ENCODE data around the gene CTNNBL1. TPM values are rescaled to one million over a fixed set of nuclear protein-coding genes. Genes with fewer than 3 reads are reported as not detected.
"Not testable (repeated sequence)": the region's sequence is repeated elsewhere in the genome, so short reads cannot be mapped to it uniquely, and the experiment has no call there.

Gene CTNNBL1
- total and polyA plus RNA-seq, 4 donors = 27.7 to 41.9 (median 38.2) TPM

GRCh38 chr20:37657924-37658804 is 35.7 kb upstream of the CTNNBL1 start:
- no peak overlapping the region for H3K27ac ChIP-seq (ENCODE audit: low read depth, low read length)
- no peaks in the 10 kb centered on the region for H3K9me3 ChIP-seq (ENCODE audit: control insufficient read depth, insufficient read depth, low read length)
- H3K27me3 ChIP-seq (ENCODE audit: control insufficient read depth, insufficient read depth, low read length) = no peaks in the 10 kb centered on the region
- H3K36me3 ChIP-seq (ENCODE audit: control insufficient read depth, insufficient read depth, low read length) = no peaks in the 10 kb centered on the region
- H3K4me3 ChIP-seq (ENCODE audit: low read depth, low read length) = no peak overlapping the region
- no peaks in the 10 kb centered on the region for H3K4me1 ChIP-seq (ENCODE audit: control insufficient read depth, insufficient read depth, low read length)
- WGBS (ENCODE audit: insufficient coverage) = 100% methylated on average over 1 of the region's 6 CpGs
- DNase-seq (ENCODE audit: low read depth in 4 of 6, low spot score in 6 of 6) = no peak

DNA sequence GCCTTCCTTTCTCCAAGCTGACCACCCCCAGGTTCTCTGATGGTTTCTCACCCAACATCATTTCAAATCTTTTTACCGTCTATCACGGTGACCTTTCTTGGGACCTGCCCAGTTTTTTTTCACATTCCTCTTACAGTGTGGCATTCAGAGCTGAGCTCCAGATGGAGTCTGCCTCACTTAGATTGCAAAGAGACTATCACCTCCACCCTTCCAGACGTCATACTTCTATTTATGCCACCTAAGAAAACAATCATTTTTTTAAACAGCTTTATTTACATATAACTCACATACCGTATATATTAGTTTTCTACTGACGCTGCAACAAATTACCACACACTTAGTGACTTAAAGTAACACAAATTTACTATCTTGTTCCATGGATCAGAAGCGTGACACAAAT is 32.3 kb upstream of the CTNNBL1 start:
- H3K27me3 ChIP-seq (ENCODE audit: control insufficient read depth, insufficient read depth, low read length) = no peaks in the 10 kb centered on the region
- no peaks in the 10 kb centered on the region for H3K4me1 ChIP-seq (ENCODE audit: control insufficient read depth, insufficient read depth, low read length)
- DNase-seq (ENCODE audit: low read depth in 4 of 6, low spot score in 6 of 6) = no peak
- no peak overlapping the region for H3K4me3 ChIP-seq (ENCODE audit: low read depth, low read length)
- 86% methylated on average over 4 of the region's 6 CpGs for WGBS (ENCODE audit: insufficient coverage)
- H3K36me3 ChIP-seq (ENCODE audit: control insufficient read depth, insufficient read depth, low read length) = no peaks in the 10 kb centered on the region
- no peak overlapping the region for H3K27ac ChIP-seq (ENCODE audit: low read depth, low read length)
- peaks cover 2% of the 10 kb centered on the region for H3K9me3 ChIP-seq (ENCODE audit: control insufficient read depth, insufficient read depth, low read length)

- no peak for DNase-seq (ENCODE audit: low read depth in 4 of 6, low spot score in 6 of 6)
- Histone ChIP-seq H3K4me1 (ENCODE audit: control insufficient read depth, insufficient read depth, low read length) (no peaks in the 10 kb centered on the region), H3K4me3 (ENCODE audit: low read depth, low read length) (no peak overlapping the region), H3K27me3 (ENCODE audit: control insufficient read depth, insufficient read depth, low read length) (no peaks in the 10 kb centered on the region), H3K9me3 (ENCODE audit: control insufficient read depth, insufficient read depth, low read length) (peaks cover 2% of the 10 kb centered on the region), H3K36me3 (ENCODE audit: control insufficient read depth, insufficient read depth, low read length) (no peaks in the 10 kb centered on the region), H3K27ac (ENCODE audit: low read depth, low read length) (no peak overlapping the region)
- 69% methylated on average over 3 of the region's 3 CpGs for WGBS (ENCODE audit: insufficient coverage)
These were observed 31.5 kb upstream of the CTNNBL1 start for GRCh38 chr20:37662308-37662707.

DNA sequence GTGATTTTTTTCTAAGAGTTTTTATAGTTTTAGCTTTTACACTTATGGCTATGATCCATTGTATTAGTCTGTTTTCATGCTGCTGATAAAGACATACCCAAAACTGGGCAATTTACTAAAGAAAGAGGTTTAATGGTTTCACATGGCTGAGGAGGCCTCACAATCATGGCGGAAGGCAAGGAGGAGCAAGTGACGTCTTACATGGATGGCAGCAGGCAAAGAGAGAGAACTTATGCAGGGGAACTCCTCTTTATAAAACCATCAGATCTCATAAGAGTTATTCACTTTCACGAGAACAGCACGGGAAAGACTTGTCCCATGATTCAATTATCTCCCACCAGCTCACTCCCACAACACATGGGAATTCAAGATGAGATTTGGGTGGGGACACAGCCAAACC is 29.2 kb upstream of the CTNNBL1 start:
- not testable (repeated sequence) for DNase-seq (ENCODE audit: low read depth in 4 of 6, low spot score in 6 of 6); H3K4me3 ChIP-seq (ENCODE audit: low read depth, low read length); H3K9me3 ChIP-seq (ENCODE audit: control insufficient read depth, insufficient read depth, low read length); H3K27ac ChIP-seq (ENCODE audit: low read depth, low read length); H3K27me3 ChIP-seq (ENCODE audit: control insufficient read depth, insufficient read depth, low read length); H3K36me3 ChIP-seq (ENCODE audit: control insufficient read depth, insufficient read depth, low read length); H3K4me1 ChIP-seq (ENCODE audit: control insufficient read depth, insufficient read depth, low read length)
- no CpG with 5 or more reads among the region's 4 CpGs for WGBS (ENCODE audit: insufficient coverage)

DNA sequence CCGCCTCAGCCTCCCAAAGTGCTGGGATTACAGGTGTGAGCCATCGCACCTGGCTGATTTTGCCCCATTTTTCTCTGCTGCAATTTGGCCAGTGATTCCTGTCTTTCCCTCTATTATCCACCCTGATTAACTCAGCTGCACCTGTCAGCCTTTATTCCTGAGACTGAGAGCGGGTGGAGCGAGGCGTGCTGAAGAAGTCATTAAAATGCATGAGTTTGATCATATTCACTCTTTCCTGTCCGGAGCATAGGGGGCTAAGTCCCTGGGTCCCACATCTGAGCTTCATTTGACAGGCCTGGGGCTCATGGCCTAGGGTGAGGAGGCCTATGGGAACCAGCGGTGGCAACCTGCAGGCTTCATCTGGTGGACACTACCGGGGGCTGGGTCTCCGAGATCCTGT is 25.7 kb upstream of the CTNNBL1 start:
- DNase-seq (ENCODE audit: low read depth in 4 of 6, low spot score in 6 of 6) = peak in 2 of 6 donors; percentile 26 to 72
- H3K4me1 ChIP-seq (ENCODE audit: control insufficient read depth, insufficient read depth, low read length) = peaks cover 17% of the 10 kb centered on the region
- H3K27me3 ChIP-seq (ENCODE audit: control insufficient read depth, insufficient read depth, low read length) = no peaks in the 10 kb centered on the region
- peaks cover 2% of the 10 kb centered on the region for H3K9me3 ChIP-seq (ENCODE audit: control insufficient read depth, insufficient read depth, low read length)
- 67% methylated on average over 8 of the region's 9 CpGs for WGBS (ENCODE audit: insufficient coverage)
- H3K36me3 ChIP-seq (ENCODE audit: control insufficient read depth, insufficient read depth, low read length) = no peaks in the 10 kb centered on the region
- H3K27ac ChIP-seq (ENCODE audit: low read depth, low read length) = no peak overlapping the region
- no peak overlapping the region for H3K4me3 ChIP-seq (ENCODE audit: low read depth, low read length)

- H3K36me3 ChIP-seq (ENCODE audit: control insufficient read depth, insufficient read depth, low read length) = no peaks in the 10 kb centered on the region
- peaks cover 17% of the 10 kb centered on the region for H3K4me1 ChIP-seq (ENCODE audit: control insufficient read depth, insufficient read depth, low read length)
- no peak for DNase-seq (ENCODE audit: low read depth in 4 of 6, low spot score in 6 of 6)
- H3K27ac ChIP-seq (ENCODE audit: low read depth, low read length) = no peak overlapping the region
- peaks cover 2% of the 10 kb centered on the region for H3K9me3 ChIP-seq (ENCODE audit: control insufficient read depth, insufficient read depth, low read length)
- no peak overlapping the region for H3K4me3 ChIP-seq (ENCODE audit: low read depth, low read length)
- WGBS (ENCODE audit: insufficient coverage) = 17% methylated on average over 1 of the region's 2 CpGs
- H3K27me3 ChIP-seq (ENCODE audit: control insufficient read depth, insufficient read depth, low read length) = no peaks in the 10 kb centered on the region
These were observed 24.6 kb upstream of the CTNNBL1 start for GRCh38 chr20:37669062-37669772.

DNA sequence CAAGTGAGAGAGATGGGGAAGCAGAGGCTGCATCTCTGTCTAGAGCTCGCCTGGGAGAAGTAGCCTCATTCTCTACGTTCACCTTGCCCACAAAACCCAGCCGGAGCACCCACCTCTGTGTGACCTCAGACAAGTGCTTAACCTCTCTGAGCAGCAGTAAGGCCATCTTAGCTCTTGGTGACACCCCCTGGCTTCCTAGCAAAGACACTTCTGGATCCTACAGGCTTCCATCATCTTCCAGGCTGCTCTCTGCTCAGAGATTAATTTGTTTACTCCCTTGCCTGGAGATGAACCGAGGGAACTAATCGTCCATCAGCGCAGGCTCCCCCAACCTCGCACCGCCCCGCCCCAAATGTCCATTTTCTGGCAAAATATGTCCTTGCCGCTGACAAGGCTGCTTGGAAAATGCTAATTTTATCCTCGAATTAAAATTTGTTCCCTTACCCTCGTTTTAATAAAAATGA is 24.0 kb upstream of the CTNNBL1 start:
- DNase-seq (ENCODE audit: low read depth in 4 of 6, low spot score in 6 of 6) = no peak
- no peaks in the 10 kb centered on the region for H3K27me3 ChIP-seq (ENCODE audit: control insufficient read depth, insufficient read depth, low read length)
- peaks cover 1% of the 10 kb centered on the region for H3K9me3 ChIP-seq (ENCODE audit: control insufficient read depth, insufficient read depth, low read length)
- peaks cover 17% of the 10 kb centered on the region for H3K4me1 ChIP-seq (ENCODE audit: control insufficient read depth, insufficient read depth, low read length)
- no peaks in the 10 kb centered on the region for H3K36me3 ChIP-seq (ENCODE audit: control insufficient read depth, insufficient read depth, low read length)
- no peak overlapping the region for H3K4me3 ChIP-seq (ENCODE audit: low read depth, low read length)
- no peak overlapping the region for H3K27ac ChIP-seq (ENCODE audit: low read depth, low read length)
- WGBS (ENCODE audit: insufficient coverage) = 27% methylated on average over 12 of the region's 12 CpGs

DNA sequence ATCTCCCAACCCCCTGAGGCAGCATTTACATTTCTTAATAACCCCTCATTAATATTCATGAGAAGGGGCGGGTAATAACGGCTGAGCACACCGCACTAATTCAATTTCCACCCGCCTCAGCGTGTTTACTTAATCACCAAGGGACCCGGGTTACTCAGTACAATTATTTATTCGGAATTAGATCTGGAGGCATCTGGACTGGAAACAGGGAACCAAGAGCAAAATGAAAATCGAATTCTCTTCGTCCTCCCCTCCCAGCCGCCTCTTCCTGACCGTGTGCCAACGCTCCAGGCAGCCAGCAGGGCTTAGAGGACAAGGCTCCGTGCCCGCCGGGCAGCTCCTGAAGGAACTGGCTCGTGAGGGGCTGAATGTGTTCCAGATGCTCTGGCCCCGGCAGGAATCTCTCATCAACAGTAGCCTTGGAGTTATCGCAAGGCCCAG is 23.5 kb upstream of the CTNNBL1 start:
- no peaks in the 10 kb centered on the region for H3K9me3 ChIP-seq (ENCODE audit: control insufficient read depth, insufficient read depth, low read length)
- DNase-seq (ENCODE audit: low read depth in 4 of 6, low spot score in 6 of 6) = peak in 5 of 6 donors; percentile 49 to 96 (median 57)
- no peak overlapping the region for H3K27ac ChIP-seq (ENCODE audit: low read depth, low read length)
- peaks cover 17% of the 10 kb centered on the region for H3K4me1 ChIP-seq (ENCODE audit: control insufficient read depth, insufficient read depth, low read length)
- no peaks in the 10 kb centered on the region for H3K36me3 ChIP-seq (ENCODE audit: control insufficient read depth, insufficient read depth, low read length)
- H3K27me3 ChIP-seq (ENCODE audit: control insufficient read depth, insufficient read depth, low read length) = no peaks in the 10 kb centered on the region
- 6% methylated on average over 11 of the region's 18 CpGs for WGBS (ENCODE audit: insufficient coverage)
- H3K4me3 ChIP-seq (ENCODE audit: low read depth, low read length) = peak overlapping the region; percentile 21

GRCh38 chr20:37672143-37672542 is 21.7 kb upstream of the CTNNBL1 start:
- Histone ChIP-seq H3K27me3 (ENCODE audit: control insufficient read depth, insufficient read depth, low read length) (no peaks in the 10 kb centered on the region), H3K36me3 (ENCODE audit: control insufficient read depth, insufficient read depth, low read length) (no peaks in the 10 kb centered on the region), H3K27ac (ENCODE audit: low read depth, low read length) (no peak overlapping the region), H3K4me3 (ENCODE audit: low read depth, low read length) (no peak overlapping the region), H3K4me1 (ENCODE audit: control insufficient read depth, insufficient read depth, low read length) (peaks cover 17% of the 10 kb centered on the region), H3K9me3 (ENCODE audit: control insufficient read depth, insufficient read depth, low read length) (no peaks in the 10 kb centered on the region)
- 100% methylated on average over 3 of the region's 3 CpGs for WGBS (ENCODE audit: insufficient coverage)
- no peak for DNase-seq (ENCODE audit: low read depth in 4 of 6, low spot score in 6 of 6)

Data from spinal cord (tissue), 10 donors.